WTC11 (cell line): ENCODE measurements around the gene PCDH1. TPM values are rescaled to one million over a fixed set of nuclear protein-coding genes. Genes with fewer than 3 reads are reported as not detected.

ENCODE experiments used
- ATAC-seq: fragments of 200-7000 bp; cut with Tn5 transposase; 2 replicates; pipeline ENCODE4 v1.10.0; 2021; ENCODE audit warnings: mild to moderate bottlenecking, moderate library complexity
- CTCF ChIA-PET: fragments of 300-600 bp; sonication (Branson Sonifier 250); formaldehyde crosslinking; loops from one replicate; lab custom pipeline; 2021; ENCODE audit warnings: antibody characterized with exemption; lab: Charles Lee
- POLR2A ChIA-PET: fragments of 350-600 bp; sonication (Branson Sonifier 250); formaldehyde crosslinking; loops from one replicate; lab custom pipeline; 2021; ENCODE audit warnings: antibody characterized with exemption; lab: Charles Lee
- DNase-seq: peaks from one replicate; pipeline ENCODE4 v3.0.0; 2021; ENCODE audit warnings: low spot score
- H3K27ac Mint-ChIP-seq: 2 replicates; pipeline ENCODE4 v1.8.0; 2021; ENCODE audit warnings: mixed read lengths
- H3K27me3 Mint-ChIP-seq: 2 replicates; pipeline ENCODE4 v1.8.0; 2021; ENCODE audit warnings: low read depth, mild to moderate bottlenecking, moderate library complexity, mixed read lengths
- H3K36me3 Mint-ChIP-seq: 2 replicates; pipeline ENCODE4 v1.8.0; 2021; ENCODE audit warnings: mixed read lengths
- H3K4me1 Mint-ChIP-seq: 2 replicates; pipeline ENCODE4 v1.8.0; 2022; ENCODE audit warnings: mixed read lengths
- H3K4me3 Mint-ChIP-seq: 2 replicates; pipeline ENCODE4 v1.8.0; 2021; ENCODE audit warnings: mild to moderate bottlenecking, moderate library complexity, mixed read lengths
- H3K9me3 Mint-ChIP-seq: 2 replicates; pipeline ENCODE4 v1.8.0; 2021; ENCODE audit warnings: mixed read lengths
- ATF1 ChIP-seq: sonication (generic); formaldehyde crosslinking; IDR thresholded peaks from 2 replicates; pipeline ENCODE4 v1.8.1; 2023; ENCODE audit warnings: mild to moderate bottlenecking, moderate library complexity, missing genetic modification reagents
- CBFB ChIP-seq: sonication (generic); formaldehyde crosslinking; IDR thresholded peaks from 2 replicates; pipeline ENCODE4 v1.8.1; 2022; ENCODE audit warnings: mild to moderate bottlenecking, low read depth, missing genetic modification reagents
- CREM ChIP-seq: sonication (generic); formaldehyde crosslinking; IDR thresholded peaks from 2 replicates; pipeline ENCODE4 v1.8.1; 2022; ENCODE audit warnings: mild to moderate bottlenecking, missing genetic modification reagents, moderate library complexity
- CTCF ChIP-seq: fragments of 200-600 bp; IDR thresholded peaks from 2 replicates; pipeline ENCODE4 v1.8.0; 2022; ENCODE audit warnings: antibody characterized with exemption
- E2F5 ChIP-seq: sonication (generic); formaldehyde crosslinking; IDR thresholded peaks from 2 replicates; pipeline ENCODE4 v1.8.1; 2022; ENCODE audit warnings: mild to moderate bottlenecking, moderate library complexity, missing genetic modification reagents
- ESRRA ChIP-seq: sonication (generic); formaldehyde crosslinking; IDR thresholded peaks from 2 replicates; pipeline ENCODE4 v1.8.1; 2022; ENCODE audit warnings: mild to moderate bottlenecking, missing genetic modification reagents, borderline replicate concordance
- ETV6 ChIP-seq: sonication (generic); formaldehyde crosslinking; IDR thresholded peaks from 2 replicates; pipeline ENCODE4 v1.8.1; 2022; ENCODE audit warnings: mild to moderate bottlenecking, missing genetic modification reagents
- FOXP4 ChIP-seq: sonication (generic); formaldehyde crosslinking; IDR thresholded peaks from 2 replicates; pipeline ENCODE4 v1.8.0; 2022; ENCODE audit warnings: mild to moderate bottlenecking, missing genetic modification reagents
- GABPB1 ChIP-seq: sonication (generic); formaldehyde crosslinking; IDR thresholded peaks from 2 replicates; pipeline ENCODE4 v1.8.1; 2023; ENCODE audit warnings: mild to moderate bottlenecking, missing genetic modification reagents
- GRHL2 ChIP-seq: fragments of 250-450 bp; sonication (Bioruptor Pico); IDR thresholded peaks from 2 replicates; pipeline ENCODE4 v1.8.0; 2022; ENCODE audit warnings: mild to moderate bottlenecking, moderate library complexity; ENCODE audit not compliant: insufficient replicate concordance, severe bottlenecking
- IRF1 ChIP-seq: sonication (generic); formaldehyde crosslinking; IDR thresholded peaks from 2 replicates; pipeline ENCODE4 v1.8.0; 2023; ENCODE audit warnings: missing genetic modification reagents
- NFE2L1 ChIP-seq: sonication (generic); formaldehyde crosslinking; IDR thresholded peaks from 2 replicates; pipeline ENCODE4 v1.8.1; 2023; ENCODE audit warnings: missing genetic modification reagents
- NR2C2 ChIP-seq: sonication (generic); formaldehyde crosslinking; IDR thresholded peaks from 2 replicates; pipeline ENCODE4 v1.8.0; 2022; ENCODE audit warnings: mild to moderate bottlenecking, missing genetic modification reagents
- OVOL2 ChIP-seq: fragments of 250-450 bp; sonication (Bioruptor Pico); IDR thresholded peaks from 2 replicates; pipeline ENCODE4 v1.9.0; 2021; ENCODE audit warnings: mild to moderate bottlenecking, borderline replicate concordance
- SP1 ChIP-seq: sonication (generic); formaldehyde crosslinking; conservative IDR thresholded peaks from 2 replicates; pipeline ENCODE4 v1.8.1; 2022; ENCODE audit warnings: missing genetic modification reagents
- ZNF263 ChIP-seq: sonication (generic); formaldehyde crosslinking; IDR thresholded peaks from 2 replicates; pipeline ENCODE4 v1.8.1; 2022; ENCODE audit warnings: low read depth, mild to moderate bottlenecking, moderate library complexity, missing genetic modification reagents
- ZNF396 ChIP-seq: fragments of 250-450 bp; sonication (Bioruptor Pico); IDR thresholded peaks from 2 replicates; pipeline ENCODE4 v1.8.0; 2021; ENCODE audit warnings: mild to moderate bottlenecking, moderate library complexity, borderline replicate concordance
- ZNF671 ChIP-seq: fragments of 250-450 bp; sonication (Bioruptor Pico); IDR thresholded peaks from 2 replicates; pipeline ENCODE4 v1.8.0; 2021; ENCODE audit warnings: mild to moderate bottlenecking
- total RNA-seq: library from RNA; stranded (reverse); gene quantifications from 3 replicates; pipeline ENCODE4 v1.2.3, GENCODE V29; 2021
- TF ChIP-seq, protein P1 (sequence below): sonication (generic); formaldehyde crosslinking; IDR thresholded peaks from 2 replicates; pipeline ENCODE4 v1.8.0; 2022; ENCODE audit warnings: mild to moderate bottlenecking, missing genetic modification reagents
- TF ChIP-seq, protein P2 (sequence below): fragments of 250-450 bp; sonication (Bioruptor Pico); IDR thresholded peaks from 2 replicates; pipeline ENCODE4 v1.9.0; 2021; ENCODE audit warnings: mild to moderate bottlenecking
- TF ChIP-seq, protein P3 (sequence below): sonication (generic); formaldehyde crosslinking; conservative IDR thresholded peaks from 2 replicates; pipeline ENCODE4 v1.8.1; 2022; ENCODE audit warnings: mild to moderate bottlenecking, missing genetic modification reagents

PCDH1 gene
- total RNA-seq, 1 experiment from 2014 or later, result 105 TPM

GRCh38 chr5:141889282-141889871 lies 11.2 kb upstream of the PCDH1 start:
- Mint-ChIP-seq H3K36me3 (peaks cover 2% of the 10 kb centered on the region; the same call in 1 of the 2 replicates), H3K4me3 (no peak overlapping the region), H3K9me3 (peaks cover 4% of the 10 kb centered on the region; the same call in 1 of the 2 replicates), H3K27ac (peak overlapping the region; percentile 19; the same call in 1 of the 2 replicates), H3K4me1 (peaks cover 5% of the 10 kb centered on the region; the same call in 1 of the 2 replicates), H3K27me3 (no peaks in the 10 kb centered on the region)
- DNase-seq, result no peak
- TF ChIP-seq, protein P1, sequence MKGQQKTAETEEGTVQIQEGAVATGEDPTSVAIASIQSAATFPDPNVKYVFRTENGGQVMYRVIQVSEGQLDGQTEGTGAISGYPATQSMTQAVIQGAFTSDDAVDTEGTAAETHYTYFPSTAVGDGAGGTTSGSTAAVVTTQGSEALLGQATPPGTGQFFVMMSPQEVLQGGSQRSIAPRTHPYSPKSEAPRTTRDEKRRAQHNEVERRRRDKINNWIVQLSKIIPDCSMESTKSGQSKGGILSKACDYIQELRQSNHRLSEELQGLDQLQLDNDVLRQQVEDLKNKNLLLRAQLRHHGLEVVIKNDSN (CRISPR knock-in tag), result no peak
- no peak for TF ChIP-seq ZNF671
- TF ChIP-seq ZNF263, result no peak
- TF ChIP-seq ATF1, result no peak
- TF ChIP-seq OVOL2 (CRISPR knock-in tag), result no peak
- TF ChIP-seq NR2C2 (CRISPR knock-in tag), result no peak
- TF ChIP-seq, protein P2, sequence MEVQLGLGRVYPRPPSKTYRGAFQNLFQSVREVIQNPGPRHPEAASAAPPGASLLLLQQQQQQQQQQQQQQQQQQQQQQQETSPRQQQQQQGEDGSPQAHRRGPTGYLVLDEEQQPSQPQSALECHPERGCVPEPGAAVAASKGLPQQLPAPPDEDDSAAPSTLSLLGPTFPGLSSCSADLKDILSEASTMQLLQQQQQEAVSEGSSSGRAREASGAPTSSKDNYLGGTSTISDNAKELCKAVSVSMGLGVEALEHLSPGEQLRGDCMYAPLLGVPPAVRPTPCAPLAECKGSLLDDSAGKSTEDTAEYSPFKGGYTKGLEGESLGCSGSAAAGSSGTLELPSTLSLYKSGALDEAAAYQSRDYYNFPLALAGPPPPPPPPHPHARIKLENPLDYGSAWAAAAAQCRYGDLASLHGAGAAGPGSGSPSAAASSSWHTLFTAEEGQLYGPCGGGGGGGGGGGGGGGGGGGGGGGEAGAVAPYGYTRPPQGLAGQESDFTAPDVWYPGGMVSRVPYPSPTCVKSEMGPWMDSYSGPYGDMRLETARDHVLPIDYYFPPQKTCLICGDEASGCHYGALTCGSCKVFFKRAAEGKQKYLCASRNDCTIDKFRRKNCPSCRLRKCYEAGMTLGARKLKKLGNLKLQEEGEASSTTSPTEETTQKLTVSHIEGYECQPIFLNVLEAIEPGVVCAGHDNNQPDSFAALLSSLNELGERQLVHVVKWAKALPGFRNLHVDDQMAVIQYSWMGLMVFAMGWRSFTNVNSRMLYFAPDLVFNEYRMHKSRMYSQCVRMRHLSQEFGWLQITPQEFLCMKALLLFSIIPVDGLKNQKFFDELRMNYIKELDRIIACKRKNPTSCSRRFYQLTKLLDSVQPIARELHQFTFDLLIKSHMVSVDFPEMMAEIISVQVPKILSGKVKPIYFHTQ (CRISPR knock-in tag), result no peak
- TF ChIP-seq CREM (CRISPR knock-in tag), result no peak
- TF ChIP-seq E2F5 (CRISPR knock-in tag), result no peak
- TF ChIP-seq SP1, result no peak
- no peak for TF ChIP-seq FOXP4 (CRISPR knock-in tag)
- TF ChIP-seq CBFB (CRISPR knock-in tag), result no peak
- TF ChIP-seq ETV6 (CRISPR knock-in tag), result no peak
- TF ChIP-seq CTCF, result no peak
- no peak for TF ChIP-seq GRHL2 (CRISPR knock-in tag)
- TF ChIP-seq ZNF396 (CRISPR knock-in tag), result no peak
- CTCF ChIA-PET, result interaction anchor here (0.6 to 3.5 kb wide), 17 partner anchors 8 to 197 kb away, joined by 3 to 30 read pairs (median 3); partner anchors contain the start of genes DELE1, GNPDA1, PCDH1 and PCDH12
- POLR2A ChIA-PET, result interaction anchor here (0.7 kb wide), 1 partner anchor 49 kb away, joined by 6 read pairs; no protein-coding TSS in a partner anchor
- no peak for ATAC-seq

DNA sequence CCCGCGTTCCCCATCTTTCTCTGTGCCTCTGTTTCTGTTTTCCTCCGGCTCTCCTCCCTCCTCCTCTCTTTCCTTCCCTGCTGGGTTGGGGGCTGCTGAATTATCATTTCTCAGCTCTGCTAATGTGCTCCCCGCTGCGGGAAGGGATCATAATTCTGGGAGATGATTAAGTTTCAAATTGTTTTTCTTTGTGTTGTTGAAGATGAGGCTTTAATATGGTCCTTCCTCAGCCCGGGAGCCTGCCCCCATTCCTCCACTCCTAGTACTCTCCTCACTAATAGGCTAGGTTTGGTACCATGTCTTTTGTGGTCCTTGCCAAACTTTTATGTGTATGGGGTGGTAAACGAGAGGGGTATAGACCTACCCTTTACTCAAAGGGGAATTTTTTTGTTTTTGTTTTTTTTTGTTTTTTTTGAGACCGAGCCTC lies 5.7 kb upstream of the PCDH1 start:
- CTCF ChIA-PET, result interaction anchor here (0.7 to 10.0 kb wide), 21 partner anchors 13 to 201 kb away, joined by 3 to 406 read pairs (median 9); partner anchors contain the start of genes GNPDA1, PCDH12 and RNF14
- Mint-ChIP-seq H3K9me3 (no peaks in the 10 kb centered on the region), H3K27me3 (peaks cover 6% of the 10 kb centered on the region; the same call in 1 of the 2 replicates), H3K4me3 (peak overlapping the region; percentile 70), H3K27ac (no peak overlapping the region), H3K4me1 (peaks cover 43% of the 10 kb centered on the region), H3K36me3 (no peaks in the 10 kb centered on the region)
- ATAC-seq (no peak), DNase-seq (no peak)
- POLR2A ChIA-PET, result interaction anchor here (0.6 to 2.2 kb wide), 4 partner anchors 23 to 68 kb away, joined by 3 to 11 read pairs (median 4); no protein-coding TSS in a partner anchor
- TF ChIP-seq, protein P3, sequence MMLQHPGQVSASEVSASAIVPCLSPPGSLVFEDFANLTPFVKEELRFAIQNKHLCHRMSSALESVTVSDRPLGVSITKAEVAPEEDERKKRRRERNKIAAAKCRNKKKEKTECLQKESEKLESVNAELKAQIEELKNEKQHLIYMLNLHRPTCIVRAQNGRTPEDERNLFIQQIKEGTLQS (CRISPR knock-in tag), result no peak
- TF ChIP-seq NFE2L1 (no peak), ESRRA (CRISPR knock-in tag) (no peak), IRF1 (CRISPR knock-in tag) (no peak), GABPB1 (CRISPR knock-in tag) (no peak)
